Sigmoid colon (tissue), 7 donors: ENCODE data around the gene CYP2C18. TPM values are rescaled to one million over a fixed set of nuclear protein-coding genes. Genes with fewer than 3 reads are reported as not detected.

Experiments
- DNase-seq: peaks from one replicate; pipeline ENCODE4 v3.0.0-alpha.2; 2019
- H3K27ac ChIP-seq, 4 donors: fragments of 200-600 bp; sonication (generic); one replicate each; pipeline ENCODE4 v1.5.1; 2016 to 2019; ENCODE audit warnings: mild to moderate bottlenecking in 1 of 4
- H3K27me3 ChIP-seq, 3 donors: fragments of 200-600 bp; sonication (generic); one replicate each; pipeline ENCODE4 v1.5.1; 2019; ENCODE audit warnings: mild to moderate bottlenecking in 1 of 3
- H3K36me3 ChIP-seq, 4 donors: fragments of 200-600 bp; sonication (generic); one replicate each; pipeline ENCODE4 v1.5.1; 2016 to 2019
- H3K4me1 ChIP-seq, 4 donors: fragments of 200-600 bp; sonication (generic); one replicate each; pipeline ENCODE4 v1.5.1; 2017 to 2019
- H3K4me3 ChIP-seq, 4 donors: fragments of 200-600 bp; sonication (generic); one replicate each; pipeline ENCODE4 v1.5.1; 2017 to 2019; ENCODE audit warnings: mild to moderate bottlenecking in 2 of 4, moderate library complexity in 1 of 4
- H3K9me3 ChIP-seq, 4 donors: fragments of 200-600 bp in 3 of 4; sonication (generic) in 3 of 4; one replicate each; pipeline versions ENCODE4 v1.5.1 to v1.6.1; 2013 to 2019
- CTCF ChIP-seq, 4 experiments: fragments of 450-650 bp in 3 of 4; fragments of 200-600 bp in 1 of 4; IDR thresholded peaks; one replicate each; pipeline ENCODE4 v1.5.1; 2016 to 2019; ENCODE audit warnings: antibody characterized with exemption in 4 of 4, mild to moderate bottlenecking in 3 of 4, moderate library complexity in 2 of 4
- EP300 ChIP-seq, 4 donors: sonication (generic); formaldehyde crosslinking; IDR thresholded peaks; one replicate each; pipeline ENCODE4 v1.6.1; 2017; ENCODE audit warnings: antibody characterized with exemption in 4 of 4
- POLR2A ChIP-seq, 2 donors: fragments of 450-650 bp; IDR thresholded peaks; one replicate each; pipeline ENCODE4 v1.6.1; 2016; ENCODE audit warnings: antibody characterized with exemption in 2 of 2, mild to moderate bottlenecking in 2 of 2, moderate library complexity in 2 of 2
- POLR2AphosphoS5 ChIP-seq, 4 donors: sonication (generic); formaldehyde crosslinking; IDR thresholded peaks; one replicate each; pipeline ENCODE4 v1.6.1; 2017; ENCODE audit warnings: antibody characterized with exemption in 4 of 4
- WGBS, 2 donors: extraction: QIAGEN DNeasy Blood & Tissue Kit; methylation state at CpG; one replicate each; pipeline ENCODE4 v1.1.7; 2013; 5-methylcytosine and 5-hydroxymethylcytosine counted together
- intact Hi-C: fragments of 100-400 bp; cut with DNase I; formaldehyde crosslinking; loops from one replicate; pipeline ENCODE4 v1.15.1; 2023
- polyA plus RNA-seq, 3 donors: library from polyadenylated mRNA; stranded (reverse); fragments of 200-250 nt; gene quantifications; one replicate each; pipeline ENCODE4 v1.2.3, GENCODE V29; 2013
- total RNA-seq, 4 donors: library from RNA; depleted of rRNA; stranded (reverse); fragments of >200 nt; gene quantifications; one replicate each; pipeline ENCODE4 v1.1.0, GENCODE V29; 2016
- donor health status: healthy with polysubstance abuse.
- donor health status: Bipolar disorder and iron deficiency.
- donor health status: healthy.

The CYP2C18 gene
- total and polyA plus RNA-seq, 7 donors, result 2.1 to 4.1 (median 3.0) TPM; not detected in 4

GRCh38 chr10:94687625-94688248 lies 4.2 kb downstream of the CYP2C18 start:
- TF ChIP-seq POLR2AphosphoS5 (IDR thresholded peaks at IDR 0.05) (no peak), EP300 (IDR thresholded peaks at IDR 0.05) (no peak)
- H3K4me1 ChIP-seq, result no peaks in the 10 kb centered on the region
- no peaks in the 10 kb centered on the region for H3K27me3 ChIP-seq
- H3K36me3 ChIP-seq, result no peaks in the 10 kb centered on the region
- no peak for DNase-seq
- no peak overlapping the region for H3K4me3 ChIP-seq
- WGBS, 2 donors, result 82 to 86% methylated on average over 11 of the region's 11 CpGs
- intact Hi-C loops, result no loop called here
- H3K27ac ChIP-seq, result no peak overlapping the region
- peaks cover 0 to 4% (median 0%) of the 10 kb centered on the region in 4 donors for H3K9me3 ChIP-seq

GRCh38 chr10:94706089-94706488 lies 22.6 kb downstream of the CYP2C18 start:
- no peak overlapping the region for H3K27ac ChIP-seq
- H3K36me3 ChIP-seq, result no peaks in the 10 kb centered on the region
- no peaks in the 10 kb centered on the region for H3K4me1 ChIP-seq
- H3K9me3 ChIP-seq, result no peaks in the 10 kb centered on the region
- no peak for TF ChIP-seq EP300 (IDR thresholded peaks at IDR 0.05)
- no peak overlapping the region for H3K4me3 ChIP-seq
- H3K27me3 ChIP-seq, result no peaks in the 10 kb centered on the region
- 14 to 71% methylated on average over 1 of the region's 1 CpG for WGBS, 2 donors
- intact Hi-C loops, result no loop called here
- no peak for DNase-seq

GRCh38 chr10:94710578-94710977 lies 27.0 kb downstream of the CYP2C18 start:
- Histone ChIP-seq H3K27ac (no peak overlapping the region), H3K4me3 (no peak overlapping the region), H3K4me1 (no peaks in the 10 kb centered on the region), H3K9me3 (peaks cover 0 to 2% (median 0%) of the 10 kb centered on the region in 4 donors), H3K27me3 (no peaks in the 10 kb centered on the region), H3K36me3 (no peaks in the 10 kb centered on the region)
- intact Hi-C loops, result no loop called here
- TF ChIP-seq EP300 (IDR thresholded peaks at IDR 0.05) (no peak), POLR2AphosphoS5 (IDR thresholded peaks at IDR 0.05) (no peak), POLR2A (IDR thresholded peaks at IDR 0.05) (no peak), CTCF (IDR thresholded peaks at IDR 0.05) (no peak)
- no peak for DNase-seq

GRCh38 chr10:94725871-94726270 lies 42.3 kb downstream of the CYP2C18 start:
- Histone ChIP-seq H3K9me3 (no peaks in the 10 kb centered on the region), H3K4me1 (no peaks in the 10 kb centered on the region), H3K36me3 (no peaks in the 10 kb centered on the region), H3K27ac (no peak overlapping the region), H3K4me3 (no peak overlapping the region), H3K27me3 (no peaks in the 10 kb centered on the region)
- DNase-seq, result no peak
- TF ChIP-seq CTCF (IDR thresholded peaks at IDR 0.05), result no peak
- no peak for TF ChIP-seq POLR2AphosphoS5 (IDR thresholded peaks at IDR 0.05)
- TF ChIP-seq POLR2A (IDR thresholded peaks at IDR 0.05), result no peak
- no peak for TF ChIP-seq EP300 (IDR thresholded peaks at IDR 0.05)
- intact Hi-C loops, result no loop called here

GRCh38 chr10:94735197-94735596 lies 51.7 kb downstream of the CYP2C18 start:
- Histone ChIP-seq H3K4me3 (no peak overlapping the region), H3K4me1 (no peaks in the 10 kb centered on the region), H3K27me3 (no peaks in the 10 kb centered on the region), H3K36me3 (no peaks in the 10 kb centered on the region), H3K9me3 (peaks cover 0 to 3% (median 0%) of the 10 kb centered on the region in 4 donors), H3K27ac (no peak overlapping the region)
- DNase-seq, result no peak
- intact Hi-C loops, result no loop called here
- TF ChIP-seq POLR2A (IDR thresholded peaks at IDR 0.05), result no peak
- WGBS, 2 donors, result 76 to 90% methylated on average over 3 of the region's 3 CpGs

- no peak for TF ChIP-seq EP300 (IDR thresholded peaks at IDR 0.05)
- no peak for TF ChIP-seq CTCF (IDR thresholded peaks at IDR 0.05)
- TF ChIP-seq POLR2AphosphoS5 (IDR thresholded peaks at IDR 0.05), result no peak
- no peak for TF ChIP-seq POLR2A (IDR thresholded peaks at IDR 0.05)
- H3K9me3 ChIP-seq, result peaks cover 0 to 3% (median 1%) of the 10 kb centered on the region in 4 donors
- no peaks in the 10 kb centered on the region for H3K36me3 ChIP-seq
- DNase-seq, result no peak
- intact Hi-C loops, result no loop called here
- no peaks in the 10 kb centered on the region for H3K27me3 ChIP-seq
- no peak overlapping the region for H3K4me3 ChIP-seq
- H3K4me1 ChIP-seq, result no peaks in the 10 kb centered on the region
- WGBS, 2 donors, result 71% methylated on average over 2 of the region's 2 CpGs
- no peak overlapping the region for H3K27ac ChIP-seq
These were observed 55.1 kb downstream of the CYP2C18 start for GRCh38 chr10:94738588-94738987.
